IPS-15b (cell line): Measurements from ENCODE around the gene FMO2.
A peak's percentile ranks its signal among the peaks of the same experiment; 100 is the strongest.

Source experiments
- H3K27me3 ChIP-seq: one replicate; pipeline ENCODE4 v1.6.1; 2013; ENCODE audit warnings: low read length; ENCODE audit not compliant: control insufficient read depth, insufficient read depth
- H3K36me3 ChIP-seq: one replicate; pipeline ENCODE4 v1.6.1; 2013; ENCODE audit warnings: low read length; ENCODE audit not compliant: control insufficient read depth, insufficient read depth
- H3K4me1 ChIP-seq: one replicate; pipeline ENCODE4 v1.6.1; 2013; ENCODE audit warnings: mild to moderate bottlenecking, low read length; ENCODE audit not compliant: control insufficient read depth, insufficient read depth
- H3K4me3 ChIP-seq: one replicate; pipeline ENCODE4 v1.5.1; 2013; ENCODE audit warnings: low read depth, low read length
- H3K9ac ChIP-seq: one replicate; pipeline ENCODE4 v1.6.1; 2013; ENCODE audit warnings: low read depth, mild to moderate bottlenecking, low read length
- H3K9me3 ChIP-seq: one replicate; pipeline ENCODE4 v1.6.1; 2013; ENCODE audit warnings: mild to moderate bottlenecking, low read length; ENCODE audit not compliant: control insufficient read depth, insufficient read depth

Gene FMO2

DNA sequence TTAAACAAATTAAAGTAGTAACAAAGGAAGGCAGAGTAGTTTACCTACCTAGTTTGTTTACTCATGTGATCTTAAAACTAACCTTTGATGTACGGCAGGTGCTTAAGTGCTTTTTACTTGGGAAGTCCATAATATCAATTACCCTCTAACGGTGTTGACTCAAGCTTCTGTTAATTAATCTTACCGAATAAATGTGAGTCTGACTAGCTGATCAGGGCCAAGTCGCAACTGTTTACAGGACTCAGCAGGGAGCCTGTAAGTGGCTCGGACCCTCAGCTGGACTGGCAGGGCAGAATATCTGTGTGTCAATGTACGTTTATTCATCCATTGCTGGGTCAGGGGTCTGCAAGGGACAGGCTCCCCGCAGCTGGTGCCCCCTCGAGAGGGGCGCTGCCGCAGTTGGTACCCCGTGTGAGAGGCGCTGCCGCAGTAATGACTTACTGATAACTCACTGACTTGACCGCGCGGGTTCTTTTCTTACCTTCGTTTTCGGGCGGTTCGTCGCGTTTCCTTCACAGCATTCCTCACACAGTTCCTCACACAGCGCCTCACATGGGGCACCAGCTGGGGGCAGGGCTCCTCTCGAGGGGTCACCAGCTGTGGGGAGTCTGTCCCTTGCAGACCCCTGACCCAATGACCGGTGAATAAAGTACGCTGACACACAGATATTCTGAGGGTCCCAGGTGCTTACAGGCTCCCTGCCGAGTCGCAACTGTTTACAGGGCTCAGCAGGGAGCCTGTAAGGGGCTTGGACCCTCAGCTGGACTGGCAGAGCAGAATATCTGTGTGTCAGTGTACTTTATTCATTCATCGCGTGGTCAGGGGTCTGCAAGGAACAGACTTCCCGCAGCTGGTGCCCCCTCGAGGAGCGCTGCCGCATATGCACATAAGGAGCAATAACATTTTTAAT lies 66.2 kb downstream of the FMO2 start:
- Histone ChIP-seq H3K27me3 (peaks cover 16% of the 10 kb centered on the region), H3K36me3 (no peaks in the 10 kb centered on the region), H3K4me3 (peak overlapping the region; percentile 65), H3K4me1 (peaks cover 9% of the 10 kb centered on the region), H3K9me3 (no peaks in the 10 kb centered on the region), H3K9ac (no peak overlapping the region)

DNA sequence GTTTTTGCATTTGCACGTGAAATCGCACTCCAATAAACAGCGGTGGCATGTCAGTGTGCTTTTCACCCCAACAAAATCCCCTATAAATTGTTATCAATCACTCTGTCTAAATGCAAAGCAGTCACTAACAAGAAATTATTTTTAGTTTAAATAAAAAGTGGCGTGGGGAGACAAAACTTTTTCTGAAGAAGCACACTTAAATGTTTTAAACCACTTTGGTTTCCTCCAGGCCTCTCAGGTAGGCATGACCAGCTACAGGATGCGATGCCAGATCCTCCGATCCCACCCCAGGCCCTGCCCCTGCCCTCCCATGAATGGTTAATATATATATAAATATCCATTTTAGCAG lies 66.8 kb downstream of the FMO2 start:
- Histone ChIP-seq H3K9me3 (no peaks in the 10 kb centered on the region), H3K27me3 (peaks cover 16% of the 10 kb centered on the region), H3K9ac (no peak overlapping the region), H3K4me3 (peak overlapping the region; percentile 65), H3K4me1 (peaks cover 9% of the 10 kb centered on the region), H3K36me3 (no peaks in the 10 kb centered on the region)

DNA sequence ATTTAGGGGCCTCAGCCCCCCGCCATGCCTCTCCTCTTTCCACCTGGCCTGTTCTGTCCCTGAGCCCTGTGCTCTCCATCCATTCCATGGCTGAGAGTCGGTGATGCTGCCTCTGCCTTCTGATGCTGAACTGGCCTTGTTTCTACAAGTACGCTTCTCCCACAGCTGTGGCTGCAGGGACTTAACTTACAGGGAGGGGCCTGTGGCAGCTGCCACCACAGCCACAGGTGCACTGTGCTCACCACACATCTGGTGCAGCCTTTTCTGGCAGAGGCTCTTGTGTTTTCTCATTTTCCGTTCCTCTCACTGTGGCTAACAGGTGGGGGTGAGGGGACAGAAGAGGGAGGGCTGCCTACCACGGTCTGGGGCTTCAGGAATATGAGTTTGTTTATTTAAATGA lies 67.4 kb downstream of the FMO2 start:
- H3K9ac ChIP-seq, result no peak overlapping the region

DNA sequence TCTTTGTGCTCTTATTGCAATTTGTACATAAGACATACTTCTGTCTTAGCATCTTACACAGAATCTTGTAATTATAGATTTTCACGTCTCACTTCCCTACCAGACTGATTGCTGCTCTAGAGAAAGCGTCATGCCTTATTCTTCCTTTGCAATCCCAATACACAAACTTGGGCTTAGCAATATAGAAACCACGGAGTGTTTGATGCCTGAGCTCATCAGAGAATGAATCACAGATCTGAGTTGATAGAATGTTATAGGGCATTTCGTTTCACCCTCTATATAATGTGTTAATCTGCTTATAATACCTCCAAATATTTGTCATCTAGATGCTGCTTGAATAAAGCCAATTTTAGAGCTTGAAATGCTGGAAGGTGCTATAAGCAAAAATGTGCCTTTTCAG lies 69.8 kb downstream of the FMO2 start:
- Histone ChIP-seq H3K9me3 (no peaks in the 10 kb centered on the region), H3K4me1 (peaks cover 5% of the 10 kb centered on the region), H3K36me3 (no peaks in the 10 kb centered on the region), H3K9ac (no peak overlapping the region), H3K27me3 (peaks cover 11% of the 10 kb centered on the region), H3K4me3 (no peak overlapping the region)

More for the DNA sequence above, 67.4 kb downstream of the FMO2 start:
- H3K9me3 ChIP-seq, result no peaks in the 10 kb centered on the region
- H3K27me3 ChIP-seq, result peaks cover 16% of the 10 kb centered on the region
- no peak overlapping the region for H3K4me3 ChIP-seq
- H3K36me3 ChIP-seq, result no peaks in the 10 kb centered on the region
- peaks cover 9% of the 10 kb centered on the region for H3K4me1 ChIP-seq

DNA sequence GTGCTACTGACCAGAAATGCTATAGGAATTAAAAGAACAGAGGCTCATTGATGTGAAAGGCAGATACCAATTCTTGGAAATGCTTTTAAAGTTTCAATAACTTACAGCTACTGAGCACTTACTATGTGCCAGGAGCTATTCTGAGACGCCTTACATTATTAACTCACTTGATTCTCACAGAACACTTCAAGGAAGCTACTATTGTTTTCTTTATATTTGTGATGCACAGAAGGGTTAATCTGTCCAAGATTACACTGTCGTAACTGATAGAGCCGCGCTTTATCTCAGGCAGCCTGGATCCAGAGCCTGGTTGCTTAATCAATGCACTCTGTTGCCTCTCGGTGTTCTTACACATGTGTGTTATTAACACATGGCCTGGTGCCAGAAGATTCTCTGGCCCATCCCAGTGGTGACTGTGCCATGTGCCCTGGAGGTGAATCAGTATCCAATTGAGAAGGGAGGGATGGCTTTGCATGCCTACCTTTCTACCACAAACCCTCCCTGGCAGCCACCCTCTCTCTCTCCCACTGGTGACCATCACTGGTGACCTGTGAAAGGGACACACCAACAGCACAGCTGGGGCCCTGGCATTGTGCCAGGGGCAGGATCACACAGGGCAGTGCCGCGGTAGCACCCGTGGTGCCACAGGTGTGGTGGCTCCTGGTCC lies 72.0 kb downstream of the FMO2 start:
- H3K9me3 ChIP-seq, result no peaks in the 10 kb centered on the region
- no peak overlapping the region for H3K9ac ChIP-seq
- H3K4me3 ChIP-seq, result no peak overlapping the region
- no peaks in the 10 kb centered on the region for H3K36me3 ChIP-seq
- H3K4me1 ChIP-seq, result no peaks in the 10 kb centered on the region
- peaks cover 3% of the 10 kb centered on the region for H3K27me3 ChIP-seq

DNA sequence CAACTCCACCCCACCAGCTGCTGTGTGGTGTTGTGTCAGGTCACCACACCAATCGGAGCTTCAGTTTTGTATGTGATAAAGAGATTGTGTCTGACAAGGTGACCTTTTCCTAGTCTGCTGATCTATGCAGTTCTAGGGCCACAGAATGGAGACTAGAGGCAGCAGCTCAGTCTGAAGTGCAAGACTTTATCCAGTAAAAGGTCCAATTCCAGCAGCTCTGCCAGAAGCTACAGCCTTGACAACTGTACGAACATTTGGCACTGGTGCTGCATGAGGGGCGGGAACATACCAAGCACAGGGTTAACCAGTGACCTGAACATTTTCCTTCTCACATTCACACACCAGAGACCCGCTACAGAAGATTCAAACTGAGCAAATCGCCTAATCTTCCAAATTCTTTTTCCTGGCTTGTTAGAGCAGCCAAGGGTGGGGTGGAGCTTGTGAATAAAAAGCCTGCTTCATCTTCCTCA lies 72.5 kb downstream of the FMO2 start:
- Histone ChIP-seq H3K4me1 (no peaks in the 10 kb centered on the region), H3K36me3 (no peaks in the 10 kb centered on the region), H3K4me3 (no peak overlapping the region)

DNA sequence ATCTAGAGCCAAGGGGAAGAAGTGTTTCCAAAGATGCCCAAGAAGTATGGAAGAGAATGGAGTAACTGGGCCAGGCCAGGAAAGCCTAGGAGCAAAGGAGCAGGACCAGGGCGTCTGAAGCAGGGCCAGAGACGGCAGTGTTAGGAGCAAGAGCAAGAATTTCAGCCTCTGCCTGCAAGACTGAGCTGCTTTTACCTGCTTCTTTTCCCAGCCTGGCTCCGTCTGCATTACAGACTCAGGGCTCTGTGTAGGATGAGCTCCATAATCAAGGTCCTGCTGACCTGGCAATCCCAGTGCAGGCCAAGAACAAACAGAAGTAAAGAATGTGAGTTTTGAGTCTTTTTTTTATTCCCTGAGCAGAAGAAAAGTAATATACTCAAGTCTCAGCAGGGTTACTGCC lies 73.3 kb downstream of the FMO2 start:
- H3K9me3 ChIP-seq, result no peaks in the 10 kb centered on the region
- no peaks in the 10 kb centered on the region for H3K27me3 ChIP-seq
- H3K36me3 ChIP-seq, result no peaks in the 10 kb centered on the region
- H3K9ac ChIP-seq, result no peak overlapping the region
- H3K4me1 ChIP-seq, result no peaks in the 10 kb centered on the region
- H3K4me3 ChIP-seq, result no peak overlapping the region

More for the DNA sequence above, 72.5 kb downstream of the FMO2 start:
- no peak overlapping the region for H3K9ac ChIP-seq
- H3K27me3 ChIP-seq, result peaks cover 3% of the 10 kb centered on the region
- H3K9me3 ChIP-seq, result no peaks in the 10 kb centered on the region

DNA sequence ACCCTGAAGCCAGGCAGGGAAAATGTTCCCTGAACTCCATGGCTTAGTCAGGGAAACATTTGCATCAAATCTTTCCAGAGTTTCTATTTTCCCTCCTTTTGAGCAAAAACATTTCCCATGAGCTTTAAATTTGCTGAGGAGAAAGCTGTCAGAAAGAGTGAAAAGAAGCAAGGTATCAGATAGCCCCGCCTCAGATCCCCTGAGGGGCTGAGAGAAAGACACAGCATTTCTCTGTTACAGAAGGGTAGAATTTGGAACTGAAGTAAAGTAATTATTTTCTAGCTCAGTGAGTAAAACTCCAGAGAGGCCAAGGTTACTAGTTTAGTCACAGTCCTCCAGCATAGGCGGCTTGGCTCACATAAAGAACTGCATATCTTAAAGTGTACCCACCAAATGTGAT lies 73.8 kb downstream of the FMO2 start:
- Histone ChIP-seq H3K9me3 (no peaks in the 10 kb centered on the region), H3K9ac (no peak overlapping the region), H3K36me3 (no peaks in the 10 kb centered on the region), H3K4me1 (no peaks in the 10 kb centered on the region), H3K27me3 (no peaks in the 10 kb centered on the region), H3K4me3 (no peak overlapping the region)
